IPS-11a (cell line): Measurements from ENCODE around the gene C20orf202.
"Not testable (repeated sequence)": the region's sequence is repeated elsewhere in the genome, so short reads cannot be mapped to it uniquely, and the experiment has no call there.

Experiments
- H3K4me3 ChIP-seq: one replicate; pipeline ENCODE4 v1.5.1; 2013; ENCODE audit warnings: low read depth, low read length, control low read depth

C20orf202 gene

GRCh38 chr20:1207293-1207878 lies 4.1 kb downstream of the C20orf202 start:
- no peak overlapping the region for H3K4me3 ChIP-seq

- no peak overlapping the region for H3K4me3 ChIP-seq
Observed at GRCh38 chr20:1209447-1210387, 6.5 kb downstream of the C20orf202 start.

- H3K4me3 ChIP-seq, result no peak overlapping the region
Observed at GRCh38 chr20:1210501-1210900, 7.2 kb downstream of the C20orf202 start.

GRCh38 chr20:1212023-1212422 lies 8.8 kb downstream of the C20orf202 start:
- H3K4me3 ChIP-seq, result no peak overlapping the region

DNA sequence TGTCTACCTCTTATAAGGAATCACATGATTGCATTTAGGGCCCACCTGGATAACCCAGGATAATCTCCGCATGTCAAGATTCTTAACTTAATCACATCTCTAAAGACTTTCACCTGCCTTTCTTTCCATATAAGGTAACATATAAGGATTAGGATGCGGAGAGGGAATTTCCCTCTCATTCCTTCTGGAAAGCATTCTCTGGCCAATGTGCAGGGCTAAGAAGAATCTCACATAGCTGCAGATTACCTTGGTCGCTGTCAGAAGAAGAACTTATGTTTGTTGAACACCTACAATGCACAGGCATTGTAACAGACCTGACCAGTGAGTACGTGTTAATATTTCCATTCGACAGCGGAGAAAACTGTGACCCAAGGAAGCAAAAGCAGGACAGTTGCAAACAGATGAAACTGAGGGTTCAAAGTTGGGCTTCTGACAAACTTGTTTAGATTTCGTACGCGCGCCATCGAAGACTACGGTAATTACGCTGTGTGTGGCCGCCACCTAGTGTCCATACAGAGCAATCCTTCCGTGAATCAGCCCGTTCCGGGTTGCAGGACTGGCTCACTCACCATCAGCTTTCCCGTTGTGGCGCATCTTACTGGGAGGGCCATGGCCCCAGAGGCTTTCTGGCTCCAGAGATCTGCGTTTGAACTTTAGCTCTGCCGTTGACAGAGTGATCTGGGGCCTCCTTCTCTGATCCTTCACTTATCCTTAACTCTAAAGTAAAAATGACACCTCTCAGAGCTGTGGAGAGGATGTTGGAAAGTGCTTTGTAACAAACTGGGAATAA lies 9.5 kb downstream of the C20orf202 start:
- no peak overlapping the region for H3K4me3 ChIP-seq

GRCh38 chr20:1214838-1215261 lies 11.6 kb downstream of the C20orf202 start:
- H3K4me3 ChIP-seq, result no peak overlapping the region

DNA sequence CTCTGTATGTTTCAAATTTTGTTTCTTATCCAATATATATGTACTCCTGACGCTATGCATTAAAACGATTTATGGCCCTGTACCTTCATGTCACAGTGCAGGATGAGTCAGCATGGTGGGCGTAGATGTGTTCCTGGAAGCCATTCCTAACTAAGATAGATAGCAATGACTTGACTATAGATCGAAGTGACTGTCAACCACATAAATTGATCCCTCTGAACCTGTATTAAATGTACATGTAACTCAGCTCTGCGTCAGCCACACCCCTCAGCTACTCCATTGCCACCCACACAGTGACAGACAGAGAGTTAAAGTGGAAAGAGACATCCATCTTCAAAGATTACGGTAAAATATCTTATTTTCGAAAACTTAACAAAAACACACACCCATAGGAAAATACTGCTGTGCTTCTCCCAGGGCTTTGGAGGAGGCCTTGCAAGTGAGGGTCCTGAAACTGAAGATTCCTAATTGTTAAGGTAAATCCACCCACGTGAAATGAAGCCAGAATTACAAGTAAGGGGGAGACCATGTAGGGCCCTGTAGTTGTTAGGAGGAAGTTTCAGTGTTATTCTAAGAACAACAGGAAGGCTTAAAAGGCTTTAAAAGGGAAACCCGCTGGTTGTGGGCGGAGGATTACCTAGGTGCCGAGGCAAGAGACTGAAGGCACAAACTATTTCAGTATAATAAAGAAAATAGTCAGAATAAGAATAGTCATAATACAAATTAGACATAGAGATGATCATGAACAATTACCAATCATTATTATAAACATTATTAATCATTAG lies 12.3 kb downstream of the C20orf202 start:
- no peak overlapping the region for H3K4me3 ChIP-seq

- H3K4me3 ChIP-seq, result not testable (repeated sequence)
Observed at GRCh38 chr20:1216527-1217427, 13.5 kb downstream of the C20orf202 start.

DNA sequence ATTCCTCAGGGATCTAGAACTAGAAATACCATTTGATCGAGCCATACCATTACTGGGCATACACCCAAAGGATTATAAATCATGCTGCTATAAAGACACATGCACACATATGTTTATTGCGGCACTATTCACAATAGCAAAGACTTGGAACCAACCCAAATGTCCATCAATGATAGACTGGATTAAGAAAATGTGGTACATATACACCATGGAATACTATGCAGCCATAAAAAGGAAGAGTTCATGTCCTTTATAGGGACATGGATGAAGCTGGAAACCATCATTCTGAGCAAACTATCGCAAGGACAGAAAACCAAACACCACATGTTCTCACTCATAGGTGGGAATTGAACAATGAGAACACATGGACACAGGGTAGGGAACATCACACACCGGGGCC lies 19.5 kb downstream of the C20orf202 start:
- H3K4me3 ChIP-seq, result not testable (repeated sequence)

DNA sequence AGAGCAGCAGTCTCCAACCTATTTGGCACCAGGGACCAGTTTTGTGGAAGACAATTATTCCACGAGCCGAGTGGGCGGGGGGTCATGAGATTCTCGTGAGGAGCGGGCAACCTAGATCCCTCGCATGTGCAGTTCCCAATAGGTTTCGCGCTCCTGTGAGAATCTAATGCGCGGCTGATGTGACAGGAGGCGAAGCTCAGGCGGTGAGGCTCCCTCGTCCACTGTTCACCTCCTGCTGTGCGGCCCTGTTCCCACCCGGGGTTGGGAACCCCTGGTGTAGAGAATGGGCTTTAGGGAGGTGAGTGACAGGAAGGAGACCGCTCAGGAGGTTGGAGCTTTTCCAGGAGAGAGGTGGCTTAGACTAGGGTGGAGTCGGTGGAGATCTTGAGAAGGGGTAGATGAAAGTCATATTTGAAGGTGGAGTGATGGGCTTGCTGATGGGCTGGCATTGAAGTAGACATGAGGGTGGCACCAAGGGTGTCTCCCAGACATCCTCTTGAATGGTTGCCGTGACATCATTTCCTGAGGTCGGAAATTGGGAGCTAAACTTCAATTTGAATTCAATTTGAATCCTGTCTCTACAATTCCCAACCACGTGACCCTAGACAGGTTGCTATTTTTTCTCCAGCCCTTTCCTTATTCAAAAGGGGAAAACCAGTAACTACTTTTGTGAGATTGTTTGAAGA lies 21.1 kb downstream of the C20orf202 start:
- H3K4me3 ChIP-seq, result no peak overlapping the region

GRCh38 chr20:1225263-1225782 lies 22.1 kb downstream of the C20orf202 start:
- peak overlapping the region; percentile 56 for H3K4me3 ChIP-seq

GRCh38 chr20:1225783-1226654 lies 22.8 kb downstream of the C20orf202 start, which contains the start of gene RAD21L1:
RAD21L1 (plus strand) TSS chr20:1226044; CDS start chr20:1228454, 2,410 bp downstream.
- H3K4me3 ChIP-seq, result peak within 1 kb of the TSS; percentile 56

DNA sequence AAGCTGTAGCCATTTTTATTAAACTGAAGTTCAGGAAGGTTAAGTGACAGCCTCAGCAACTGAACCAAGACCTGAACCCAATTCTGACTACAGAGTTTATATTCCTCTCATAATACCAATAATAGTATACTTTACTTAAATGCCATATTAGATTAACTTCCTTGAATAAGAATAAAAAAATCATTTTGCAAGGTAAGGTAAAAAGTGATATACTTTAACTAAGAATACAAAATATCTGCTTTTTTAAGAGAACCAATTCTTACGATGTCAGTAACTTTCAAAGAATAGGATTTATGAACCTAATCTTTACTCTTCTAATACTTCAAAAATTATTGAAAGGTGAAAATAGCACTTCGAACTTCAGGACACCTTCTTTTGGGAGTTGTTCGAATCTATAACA lies 26.3 kb downstream of the C20orf202 start:
- no peak overlapping the region for H3K4me3 ChIP-seq

DNA sequence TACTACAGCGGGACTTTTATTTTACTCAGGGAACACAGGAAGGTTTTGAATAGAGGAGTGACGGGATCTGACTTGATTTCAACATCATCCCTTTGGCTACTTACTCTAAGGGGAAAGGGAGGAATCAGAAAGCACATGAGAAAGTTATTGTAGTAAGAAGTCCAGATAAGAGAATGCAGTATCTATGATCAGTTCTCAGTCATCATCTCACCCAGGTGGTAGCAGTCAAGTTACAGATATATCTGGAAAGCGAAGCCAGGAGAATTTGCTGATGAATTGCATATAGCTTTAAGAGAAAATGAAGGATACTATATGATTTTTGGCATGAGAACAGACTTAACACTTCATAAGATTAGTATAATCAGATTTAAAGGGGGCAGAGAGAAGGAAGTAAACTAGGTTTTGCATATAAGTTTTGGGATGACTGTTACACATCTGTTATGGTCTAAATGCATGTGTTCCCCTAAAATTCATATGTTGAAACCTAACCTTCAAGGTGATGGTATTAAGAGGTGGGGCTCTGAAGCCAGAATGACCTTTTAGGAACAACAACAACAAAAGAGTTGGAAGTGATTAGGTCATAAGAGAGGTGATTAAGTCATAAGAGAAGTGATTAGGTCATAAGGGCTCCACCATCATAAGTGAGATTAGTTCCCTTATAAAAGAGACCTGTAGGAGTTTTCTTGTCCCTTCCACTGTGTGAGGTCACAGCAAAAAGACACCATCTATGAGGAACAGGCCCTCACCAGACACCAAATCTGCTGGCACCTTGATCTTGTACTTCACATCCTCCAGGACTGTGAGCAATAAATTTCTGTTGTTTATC lies 29.2 kb downstream of the C20orf202 start:
- H3K4me3 ChIP-seq, result no peak overlapping the region

- no peak overlapping the region for H3K4me3 ChIP-seq
Observed at GRCh38 chr20:1240549-1240948, 37.3 kb downstream of the C20orf202 start.

DNA sequence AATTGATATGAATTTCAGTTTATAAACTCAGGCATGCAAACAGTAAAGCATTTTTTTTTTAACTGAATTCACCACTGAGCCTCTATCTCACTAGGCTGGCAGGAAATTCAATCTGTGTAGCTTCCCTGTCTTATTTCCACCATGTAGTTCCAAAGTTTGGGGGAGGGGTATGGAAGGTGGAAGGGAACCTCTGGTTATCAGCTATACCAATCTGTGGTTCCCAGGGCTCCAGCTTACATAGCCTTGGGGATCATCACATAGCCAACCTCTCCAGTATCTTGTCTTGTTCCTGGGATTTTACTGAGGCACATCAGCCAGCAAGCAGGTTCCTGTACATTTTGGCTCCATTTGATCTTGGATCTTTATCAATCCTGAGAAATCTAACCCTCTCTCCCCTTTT lies 38.2 kb downstream of the C20orf202 start:
- H3K4me3 ChIP-seq, result no peak overlapping the region

- H3K4me3 ChIP-seq, result no peak overlapping the region
Observed at GRCh38 chr20:1242099-1242498, 38.8 kb downstream of the C20orf202 start.
